Stimulated activated CD4-positive, alpha-beta T cell treated with anti-CD3 and anti-CD28 coated beads, Interleukin-15, amount 100 ng/mL, for 24 hours (primary cell): Measurements from ENCODE around the gene RPLP2.
A peak's percentile ranks its signal among the peaks of the same experiment; 100 is the strongest.

Source experiments
- DNase-seq: peaks from one replicate; pipeline ENCODE4 v3.0.0-alpha.2; 2020

RPLP2 gene

DNA sequence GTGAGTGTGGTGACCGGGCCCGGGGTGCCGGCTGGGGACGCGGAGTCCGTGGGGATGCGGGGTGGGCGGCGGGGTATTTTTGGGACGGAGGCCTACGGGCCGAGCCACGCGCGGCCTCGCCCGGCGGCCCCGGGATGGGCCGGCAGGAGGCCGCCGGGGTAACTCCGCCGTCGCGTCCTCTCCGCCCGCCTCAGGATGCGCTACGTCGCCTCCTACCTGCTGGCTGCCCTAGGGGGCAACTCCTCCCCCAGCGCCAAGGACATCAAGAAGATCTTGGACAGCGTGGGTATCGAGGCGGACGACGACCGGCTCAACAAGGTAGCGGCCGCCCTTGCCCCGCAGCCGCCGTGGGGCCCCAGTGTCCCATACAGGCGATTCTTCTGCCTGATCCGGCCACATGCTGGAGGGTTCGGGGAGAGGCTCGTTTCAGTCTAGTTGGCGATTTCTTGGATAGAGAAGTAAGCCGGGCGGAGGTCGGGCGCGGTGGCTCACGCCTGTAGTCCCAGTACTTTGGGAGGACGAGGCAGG is 337 bp downstream of the RPLP2 start:
- no peak for DNase-seq

DNA sequence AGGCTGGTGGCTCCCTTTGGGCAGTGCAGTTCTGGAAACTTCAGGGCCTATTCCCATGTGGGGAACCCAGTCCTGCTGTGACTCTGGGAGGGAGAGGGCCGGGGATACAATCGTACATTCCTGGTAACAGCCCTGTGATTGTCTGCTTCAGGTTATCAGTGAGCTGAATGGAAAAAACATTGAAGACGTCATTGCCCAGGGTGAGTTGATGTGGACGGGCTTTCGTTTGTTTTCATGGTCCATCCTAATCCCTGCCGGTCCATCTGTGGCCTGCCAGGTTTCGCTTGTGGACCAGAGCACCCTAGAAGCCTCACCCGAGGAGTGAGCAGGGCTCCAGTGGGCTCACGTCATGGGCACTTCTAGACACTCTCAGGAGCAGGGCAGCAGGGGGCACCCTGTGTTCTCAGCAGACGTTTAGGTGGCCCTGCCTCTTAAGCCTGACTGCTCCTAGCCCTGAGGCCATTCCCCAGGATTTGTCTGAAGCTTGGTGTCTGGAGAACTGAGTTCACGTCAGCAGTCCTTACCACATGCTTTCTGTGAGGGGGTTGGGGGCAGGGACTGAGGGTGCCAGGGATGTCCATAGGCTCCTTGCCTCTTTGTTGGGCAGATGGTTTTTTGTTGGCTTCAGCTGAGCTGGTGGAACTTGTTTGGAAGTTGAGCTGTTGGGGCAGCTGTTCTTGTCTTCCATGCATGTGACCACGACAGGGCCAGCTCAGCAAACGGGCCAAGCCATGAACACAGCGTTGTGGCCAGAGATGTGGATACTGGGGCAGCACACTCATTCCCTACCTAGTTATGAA is 1.9 kb downstream of the RPLP2 start:
- no peak for DNase-seq

- DNase-seq = no peak
Measured at GRCh38 chr11:812390-812789, 2.6 kb downstream of the RPLP2 start.

DNA sequence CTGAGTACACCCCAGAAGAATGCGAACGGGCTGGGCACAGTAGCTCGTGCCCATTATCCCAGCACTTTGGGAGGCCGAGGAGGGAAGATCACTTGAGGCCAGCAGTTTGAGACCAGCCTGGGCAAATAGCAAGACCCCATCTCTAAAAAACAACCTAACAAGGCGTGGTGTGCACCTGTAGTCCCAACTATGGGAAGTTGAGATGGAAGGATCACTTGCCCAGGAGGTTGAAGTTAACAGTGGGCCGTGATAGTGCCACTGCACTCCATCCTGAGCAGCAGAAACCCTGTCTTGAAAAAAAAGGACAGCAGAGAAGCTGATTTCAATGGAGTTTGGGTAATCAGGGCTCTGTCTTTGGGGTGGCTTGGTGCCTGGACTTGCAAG is 3.3 kb downstream of the RPLP2 start:
- DNase-seq = no peak

- no peak for DNase-seq
Measured at GRCh38 chr11:813456-814096, 3.8 kb downstream of the RPLP2 start.

DNA sequence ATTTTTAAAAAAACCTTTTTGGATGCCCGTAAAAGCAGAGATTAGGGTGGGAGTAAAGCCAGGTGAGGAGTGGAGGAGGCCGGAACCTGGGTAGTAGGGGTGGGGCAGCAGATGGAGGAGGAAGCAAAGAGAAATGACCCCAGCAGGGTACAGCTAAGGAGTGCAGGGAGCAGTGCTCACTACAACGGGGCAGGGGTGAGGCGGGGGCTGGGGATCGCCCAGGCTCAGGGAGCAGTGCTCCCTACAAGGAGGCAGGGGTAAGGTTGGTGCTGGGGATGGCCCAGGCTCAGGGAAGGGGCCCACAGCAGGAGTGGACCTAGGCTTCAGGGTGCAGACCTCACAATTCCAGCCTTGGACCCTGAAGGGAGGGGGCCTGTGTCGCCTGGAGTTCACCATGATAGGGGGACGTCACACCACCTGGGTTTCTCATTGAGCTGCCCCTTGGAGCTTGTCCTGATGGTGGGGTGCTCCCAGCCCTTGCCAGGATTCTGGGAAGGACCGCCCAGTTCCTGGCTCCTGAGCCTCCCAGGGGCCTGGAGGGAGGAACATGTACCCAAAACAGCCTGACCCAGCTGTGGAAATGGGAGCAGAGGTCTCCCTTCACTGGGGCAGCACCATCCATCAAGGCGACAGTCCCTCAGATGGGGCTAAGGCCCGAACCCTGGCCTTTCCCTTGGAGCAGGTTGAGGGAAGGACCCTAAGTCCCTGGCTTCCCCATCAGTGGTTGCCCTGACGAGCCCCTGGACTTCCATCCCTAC is 6.1 kb downstream of the RPLP2 start:
- no peak for DNase-seq

DNA sequence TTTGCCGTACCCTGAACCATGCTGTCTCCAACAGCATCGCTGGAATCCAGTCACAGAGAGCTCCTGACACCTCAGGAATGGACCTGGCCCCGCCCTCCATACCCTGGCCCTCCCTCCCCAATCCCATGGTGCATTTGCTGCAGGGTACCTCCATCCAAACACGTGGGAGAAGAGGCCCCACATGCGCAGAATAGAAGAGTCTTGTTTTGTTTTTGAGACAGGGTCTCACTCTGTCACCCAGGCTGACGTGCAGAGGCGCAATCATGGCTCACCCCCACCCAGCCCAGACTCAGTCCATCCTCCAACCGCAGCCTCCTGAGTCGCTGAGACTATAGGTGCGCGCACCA is 6.6 kb downstream of the RPLP2 start:
- peak; percentile 46 for DNase-seq

DNA sequence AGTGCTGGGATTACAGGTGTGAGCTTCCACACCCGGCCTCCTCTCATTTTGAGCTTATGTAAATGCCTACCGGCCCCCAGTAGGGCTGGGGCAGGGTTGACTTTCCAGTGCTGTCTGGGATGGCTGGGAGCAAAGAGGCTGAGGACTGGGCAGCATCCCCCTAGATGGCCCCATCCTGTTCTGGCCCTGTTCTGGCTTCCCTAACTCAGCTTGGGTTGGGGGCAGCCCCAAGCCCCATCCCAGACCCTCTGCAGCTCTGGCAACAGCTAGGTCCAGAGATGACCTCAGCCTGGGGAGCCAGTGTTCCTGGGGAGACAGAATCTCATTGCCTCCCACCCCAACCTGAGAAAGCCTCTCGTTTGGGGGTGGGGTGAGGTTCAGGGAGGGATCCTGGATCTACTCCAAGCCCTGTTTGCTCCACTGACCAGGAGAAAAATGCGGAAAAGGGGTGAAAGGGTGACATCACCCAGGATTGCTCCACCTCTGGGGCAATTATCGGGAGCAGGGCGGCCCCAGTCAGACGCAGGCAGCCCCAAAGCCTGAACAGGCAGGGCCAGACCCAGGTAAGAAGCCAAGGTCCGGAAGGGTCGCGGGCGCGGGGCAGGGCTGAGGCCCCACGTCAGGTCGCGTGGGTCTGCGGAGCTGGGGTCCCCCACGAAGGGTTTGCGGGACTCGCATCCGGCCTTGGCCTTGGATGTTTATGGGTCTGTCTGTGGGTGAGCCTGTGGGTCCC is 8.8 kb downstream of the RPLP2 start, which contains the start of gene PNPLA2:
TSS of gene PNPLA2 (plus strand) at position 519 of the 733 bp plus-strand sequence. CDS start 805 bp downstream, outside the sequence.
- DNase-seq = no peak

DNA sequence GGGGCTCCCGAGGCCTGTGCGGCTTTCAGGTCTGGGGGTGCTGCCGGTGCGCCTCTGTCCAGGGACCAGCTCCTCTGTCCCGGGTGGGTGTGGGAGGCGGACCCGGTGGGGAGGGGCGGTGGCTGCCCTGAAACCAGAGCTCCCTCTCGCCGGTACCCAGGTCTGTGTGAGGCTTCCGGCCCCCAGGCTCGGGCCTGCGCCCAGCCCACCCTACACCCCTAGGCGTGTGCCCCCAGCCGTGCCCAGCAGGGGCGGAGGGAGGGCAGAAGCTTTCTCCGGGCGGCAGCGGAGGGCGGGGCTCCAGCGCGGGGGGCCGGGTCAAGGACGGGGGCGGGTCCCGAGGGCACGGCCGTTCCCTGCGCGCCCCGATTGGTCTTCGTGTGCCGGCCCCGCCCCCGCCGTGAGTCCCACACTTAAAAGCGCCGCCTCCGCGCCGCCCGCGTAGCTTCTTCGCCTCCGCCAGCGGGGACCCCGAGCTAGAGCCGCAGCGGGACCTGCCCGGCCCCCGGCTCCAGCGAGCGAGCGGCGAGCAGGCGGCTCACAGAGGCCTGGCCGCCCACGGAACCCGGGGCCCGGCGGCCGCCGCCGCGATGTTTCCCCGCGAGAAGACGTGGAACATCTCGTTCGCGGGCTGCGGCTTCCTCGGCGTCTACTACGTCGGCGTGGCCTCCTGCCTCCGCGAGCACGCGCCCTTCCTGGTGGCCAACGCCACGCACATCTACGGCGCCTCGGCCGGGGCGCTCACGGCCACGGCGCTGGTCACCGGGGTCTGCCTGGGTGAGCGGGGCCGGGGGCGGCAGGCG is 9.6 kb downstream of the RPLP2 start:
- DNase-seq = peak; percentile 94

DNA sequence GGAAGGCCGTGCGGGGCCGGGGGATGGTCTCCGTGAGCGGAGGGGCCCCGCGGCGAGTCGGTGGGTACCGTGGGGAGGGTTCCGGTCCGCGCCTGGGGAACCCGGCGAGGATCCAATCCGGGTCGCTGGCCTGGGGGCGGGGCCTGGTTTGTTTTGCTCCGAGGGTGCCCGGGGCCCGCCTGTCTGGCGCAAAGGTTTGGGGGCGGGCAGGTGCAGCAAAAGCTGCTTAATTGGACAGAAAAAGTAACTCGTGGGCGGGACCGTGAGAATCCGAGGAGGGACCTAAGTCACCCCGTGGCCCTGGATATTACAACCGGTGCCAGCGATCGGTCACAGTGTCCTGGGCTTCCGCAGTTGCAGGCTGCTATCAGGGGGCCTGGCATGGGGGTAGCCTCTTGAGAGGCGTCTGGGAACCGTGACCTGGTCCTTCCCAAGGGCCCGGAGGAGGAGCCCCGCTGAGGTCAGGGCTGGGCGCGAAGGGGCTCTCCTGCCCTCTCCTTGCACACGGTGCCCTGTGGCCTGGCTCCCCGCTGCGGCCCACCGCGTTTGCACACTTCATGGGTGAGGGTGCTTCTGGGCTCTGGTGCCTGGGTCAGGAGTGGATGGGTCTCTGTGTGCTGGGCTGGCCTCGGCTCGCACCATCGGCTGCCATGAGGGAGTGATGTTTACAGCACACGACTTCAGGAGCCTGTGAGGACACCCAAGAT is 10.3 kb downstream of the RPLP2 start:
- DNase-seq = peak; percentile 97

DNA sequence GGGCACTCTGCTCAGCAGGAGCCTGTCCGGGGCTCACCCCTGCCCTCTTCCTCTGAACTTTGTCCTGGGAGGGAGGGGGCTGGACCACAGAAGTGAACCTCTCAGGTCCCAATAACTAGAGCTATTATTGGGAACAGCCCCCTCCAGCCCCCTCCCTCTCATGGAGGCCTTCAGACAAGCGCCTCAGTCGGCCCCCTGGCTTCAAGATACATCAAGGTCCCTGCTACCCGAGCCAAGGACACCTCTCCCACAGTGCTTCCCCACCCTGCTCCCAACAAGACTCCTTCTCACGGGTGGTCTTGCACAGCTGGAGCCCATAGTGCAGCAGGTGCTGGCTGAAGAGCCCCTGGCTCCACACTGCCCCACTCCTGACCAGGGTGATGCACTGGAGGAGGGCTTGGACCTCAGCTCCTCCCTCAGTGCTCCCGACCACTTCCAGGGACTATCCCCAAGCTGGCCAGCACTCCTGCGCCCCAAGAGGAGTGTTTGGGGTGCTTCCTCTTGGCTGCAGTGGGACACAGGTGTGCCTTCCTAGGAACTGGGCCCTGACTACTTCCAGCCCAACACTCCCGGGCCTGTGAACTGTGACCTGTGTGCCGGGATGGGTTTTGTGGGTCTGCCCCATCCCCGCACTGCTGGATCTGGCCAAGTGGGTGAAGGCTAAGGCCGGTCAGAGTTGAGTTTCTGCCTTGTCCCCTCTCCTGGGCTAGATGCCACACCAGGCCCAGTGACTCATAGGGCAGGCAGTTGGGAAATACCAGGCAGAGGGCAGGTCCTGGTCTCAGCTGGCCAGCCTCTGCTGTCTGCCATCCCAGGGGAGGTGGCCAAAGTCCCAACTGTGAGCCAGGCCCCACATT is 11.1 kb downstream of the RPLP2 start:
- no peak for DNase-seq

GRCh38 chr11:821512-822371 is 12.0 kb downstream of the RPLP2 start:
- no peak for DNase-seq

- DNase-seq = no peak
Measured at GRCh38 chr11:823441-824291, 13.9 kb downstream of the RPLP2 start.

- no peak for DNase-seq
Measured at GRCh38 chr11:824292-824880, 14.6 kb downstream of the RPLP2 start.

DNA sequence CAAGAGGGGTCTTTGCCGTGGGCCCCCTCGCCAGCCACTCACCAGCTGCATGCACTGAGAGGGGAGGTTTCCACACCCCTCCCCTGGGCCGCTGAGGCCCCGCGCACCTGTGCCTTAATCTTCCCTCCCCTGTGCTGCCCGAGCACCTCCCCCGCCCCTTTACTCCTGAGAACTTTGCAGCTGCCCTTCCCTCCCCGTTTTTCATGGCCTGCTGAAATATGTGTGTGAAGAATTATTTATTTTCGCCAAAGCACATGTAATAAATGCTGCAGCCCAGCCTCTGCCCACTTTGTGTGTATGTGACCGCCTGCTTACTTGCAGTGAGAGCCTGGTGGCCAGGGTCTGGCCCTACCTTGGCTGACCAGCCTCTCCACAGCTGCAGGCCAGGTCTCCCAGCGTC is 15.2 kb downstream of the RPLP2 start:
- no peak for DNase-seq

GRCh38 chr11:825366-826226 is 15.8 kb downstream of the RPLP2 start:
- DNase-seq = no peak

- no peak for DNase-seq
Measured at GRCh38 chr11:826227-826621, 16.5 kb downstream of the RPLP2 start.
